ENCODE data around the gene KIF25. TPM values are rescaled to one million over a fixed set of nuclear protein-coding genes. Genes with fewer than 3 reads are reported as not detected.

The KIF25 gene
- total and polyA plus RNA-seq, 4 donors = 0.05 TPM; not detected in 3

DNA sequence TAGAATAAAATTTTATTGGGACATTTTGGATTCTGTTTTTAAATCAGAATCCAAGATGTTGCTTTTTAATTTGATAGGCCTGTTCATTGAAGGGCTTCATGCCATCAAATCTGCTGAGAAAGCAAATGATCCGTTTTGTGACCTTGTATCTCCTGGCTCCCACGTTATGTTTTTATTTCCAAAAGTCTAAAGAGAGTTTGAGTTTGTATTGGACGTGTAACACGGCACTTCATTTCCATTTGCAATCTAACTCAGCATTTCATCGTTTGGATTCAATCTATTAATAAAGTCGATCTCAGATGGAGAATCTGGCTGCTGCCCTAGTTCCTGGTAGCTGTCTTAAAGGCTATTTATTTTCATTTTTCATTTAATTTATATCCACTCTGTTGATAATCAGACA lies 17.0 kb downstream of the KIF25 start:
- no peak for DNase-seq (ENCODE audit: low spot score)
- 29% methylated on average over 6 of the region's 6 CpGs for WGBS
- Histone ChIP-seq H3K27me3 (ENCODE audit: control insufficient read depth in 4 of 4, insufficient read depth in 4 of 4, low read length in 3 of 4) (no peaks in the 10 kb centered on the region), H3K36me3 (ENCODE audit: control insufficient read depth in 4 of 4, insufficient read depth in 3 of 4, low read depth in 1 of 4, low read length in 3 of 4) (no peaks in the 10 kb centered on the region), H3K9me3 (ENCODE audit: control insufficient read depth in 4 of 4, low read length in 3 of 4) (peaks cover 2 to 16% (median 7%) of the 10 kb centered on the region in 4 donors), H3K4me3 (ENCODE audit: low read depth in 1 of 3, low read length in 3 of 3) (no peak overlapping the region), H3K4me1 (ENCODE audit: control insufficient read depth in 4 of 4, insufficient read depth in 4 of 4, low read length in 3 of 4) (peaks cover 2 to 11% (median 6%) of the 10 kb centered on the region in 4 donors), H3K9ac (ENCODE audit: low read depth in 1 of 2, low read length in 2 of 2) (no peak overlapping the region), H3K27ac (ENCODE audit: low read depth in 1 of 2, low read length in 2 of 2) (no peak overlapping the region)
- TF ChIP-seq HNF4G (IDR thresholded peaks at IDR 0.05) = no peak
- peak in 1 of 2 donors; percentile 24 for TF ChIP-seq HNF4A (conservative IDR thresholded peaks at IDR 0.05)
- no peak for TF ChIP-seq JUND (IDR thresholded peaks at IDR 0.05)
- TF ChIP-seq RAD21 (IDR thresholded peaks at IDR 0.05) = no peak
- TF ChIP-seq, protein P1, sequence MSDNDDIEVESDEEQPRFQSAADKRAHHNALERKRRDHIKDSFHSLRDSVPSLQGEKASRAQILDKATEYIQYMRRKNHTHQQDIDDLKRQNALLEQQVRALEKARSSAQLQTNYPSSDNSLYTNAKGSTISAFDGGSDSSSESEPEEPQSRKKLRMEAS (IDR thresholded peaks at IDR 0.05) = no peak

GRCh38 chr6:168015009-168015408 lies 17.5 kb downstream of the KIF25 start:
- H3K4me1 ChIP-seq (ENCODE audit: control insufficient read depth in 4 of 4, insufficient read depth in 4 of 4, low read length in 3 of 4) = peaks cover 2 to 11% (median 6%) of the 10 kb centered on the region in 4 donors
- WGBS = 86% methylated on average over 4 of the region's 4 CpGs
- H3K27ac ChIP-seq (ENCODE audit: low read depth in 1 of 2, low read length in 2 of 2) = no peak overlapping the region
- H3K36me3 ChIP-seq (ENCODE audit: control insufficient read depth in 4 of 4, insufficient read depth in 3 of 4, low read depth in 1 of 4, low read length in 3 of 4) = no peaks in the 10 kb centered on the region
- H3K9ac ChIP-seq (ENCODE audit: low read depth in 1 of 2, low read length in 2 of 2) = no peak overlapping the region
- TF ChIP-seq EGR1 (IDR thresholded peaks at IDR 0.05; ENCODE audit: low read depth in 2 of 2) (no peak), NR2F2 (IDR thresholded peaks at IDR 0.05) (no peak), TAF1 (conservative IDR thresholded peaks at IDR 0.05) (no peak), GABPA (IDR thresholded peaks at IDR 0.05 in 1 of 2, conservative IDR thresholded peaks at IDR 0.05 in 1 of 2) (no peak), YY1 (IDR thresholded peaks at IDR 0.05) (no peak), JUND (IDR thresholded peaks at IDR 0.05) (no peak), HNF4A (conservative IDR thresholded peaks at IDR 0.05) (no peak), SP1 (IDR thresholded peaks at IDR 0.05) (no peak), FOXA1 (IDR thresholded peaks at IDR 0.05) (no peak), RAD21 (IDR thresholded peaks at IDR 0.05) (no peak), ZBTB33 (IDR thresholded peaks at IDR 0.05) (no peak), ATF3 (IDR thresholded peaks at IDR 0.05) (no peak), RXRA (IDR thresholded peaks at IDR 0.05) (no peak), FOXA2 (IDR thresholded peaks at IDR 0.05) (no peak), HNF4G (IDR thresholded peaks at IDR 0.05) (no peak)
- TF ChIP-seq, protein P1 (IDR thresholded peaks at IDR 0.05) = no peak
- TF ChIP-seq, protein P2, sequence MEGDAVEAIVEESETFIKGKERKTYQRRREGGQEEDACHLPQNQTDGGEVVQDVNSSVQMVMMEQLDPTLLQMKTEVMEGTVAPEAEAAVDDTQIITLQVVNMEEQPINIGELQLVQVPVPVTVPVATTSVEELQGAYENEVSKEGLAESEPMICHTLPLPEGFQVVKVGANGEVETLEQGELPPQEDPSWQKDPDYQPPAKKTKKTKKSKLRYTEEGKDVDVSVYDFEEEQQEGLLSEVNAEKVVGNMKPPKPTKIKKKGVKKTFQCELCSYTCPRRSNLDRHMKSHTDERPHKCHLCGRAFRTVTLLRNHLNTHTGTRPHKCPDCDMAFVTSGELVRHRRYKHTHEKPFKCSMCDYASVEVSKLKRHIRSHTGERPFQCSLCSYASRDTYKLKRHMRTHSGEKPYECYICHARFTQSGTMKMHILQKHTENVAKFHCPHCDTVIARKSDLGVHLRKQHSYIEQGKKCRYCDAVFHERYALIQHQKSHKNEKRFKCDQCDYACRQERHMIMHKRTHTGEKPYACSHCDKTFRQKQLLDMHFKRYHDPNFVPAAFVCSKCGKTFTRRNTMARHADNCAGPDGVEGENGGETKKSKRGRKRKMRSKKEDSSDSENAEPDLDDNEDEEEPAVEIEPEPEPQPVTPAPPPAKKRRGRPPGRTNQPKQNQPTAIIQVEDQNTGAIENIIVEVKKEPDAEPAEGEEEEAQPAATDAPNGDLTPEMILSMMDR (IDR thresholded peaks at IDR 0.05; ENCODE audit: low read depth, low read length, missing input control) = no peak
- TF ChIP-seq, protein P3, sequence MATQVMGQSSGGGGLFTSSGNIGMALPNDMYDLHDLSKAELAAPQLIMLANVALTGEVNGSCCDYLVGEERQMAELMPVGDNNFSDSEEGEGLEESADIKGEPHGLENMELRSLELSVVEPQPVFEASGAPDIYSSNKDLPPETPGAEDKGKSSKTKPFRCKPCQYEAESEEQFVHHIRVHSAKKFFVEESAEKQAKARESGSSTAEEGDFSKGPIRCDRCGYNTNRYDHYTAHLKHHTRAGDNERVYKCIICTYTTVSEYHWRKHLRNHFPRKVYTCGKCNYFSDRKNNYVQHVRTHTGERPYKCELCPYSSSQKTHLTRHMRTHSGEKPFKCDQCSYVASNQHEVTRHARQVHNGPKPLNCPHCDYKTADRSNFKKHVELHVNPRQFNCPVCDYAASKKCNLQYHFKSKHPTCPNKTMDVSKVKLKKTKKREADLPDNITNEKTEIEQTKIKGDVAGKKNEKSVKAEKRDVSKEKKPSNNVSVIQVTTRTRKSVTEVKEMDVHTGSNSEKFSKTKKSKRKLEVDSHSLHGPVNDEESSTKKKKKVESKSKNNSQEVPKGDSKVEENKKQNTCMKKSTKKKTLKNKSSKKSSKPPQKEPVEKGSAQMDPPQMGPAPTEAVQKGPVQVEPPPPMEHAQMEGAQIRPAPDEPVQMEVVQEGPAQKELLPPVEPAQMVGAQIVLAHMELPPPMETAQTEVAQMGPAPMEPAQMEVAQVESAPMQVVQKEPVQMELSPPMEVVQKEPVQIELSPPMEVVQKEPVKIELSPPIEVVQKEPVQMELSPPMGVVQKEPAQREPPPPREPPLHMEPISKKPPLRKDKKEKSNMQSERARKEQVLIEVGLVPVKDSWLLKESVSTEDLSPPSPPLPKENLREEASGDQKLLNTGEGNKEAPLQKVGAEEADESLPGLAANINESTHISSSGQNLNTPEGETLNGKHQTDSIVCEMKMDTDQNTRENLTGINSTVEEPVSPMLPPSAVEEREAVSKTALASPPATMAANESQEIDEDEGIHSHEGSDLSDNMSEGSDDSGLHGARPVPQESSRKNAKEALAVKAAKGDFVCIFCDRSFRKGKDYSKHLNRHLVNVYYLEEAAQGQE (IDR thresholded peaks at IDR 0.05) = no peak
- H3K27me3 ChIP-seq (ENCODE audit: control insufficient read depth in 4 of 4, insufficient read depth in 4 of 4, low read length in 3 of 4) = no peaks in the 10 kb centered on the region
- H3K4me3 ChIP-seq (ENCODE audit: low read depth in 1 of 3, low read length in 3 of 3) = no peak overlapping the region
- DNase-seq (ENCODE audit: low spot score) = no peak
- H3K9me3 ChIP-seq (ENCODE audit: control insufficient read depth in 4 of 4, low read length in 3 of 4) = peaks cover 2 to 16% (median 7%) of the 10 kb centered on the region in 4 donors
